MG63 (cell line): ENCODE measurements around the gene WDR7. TPM values are rescaled to one million over a fixed set of nuclear protein-coding genes. Genes with fewer than 3 reads are reported as not detected.

ENCODE experiments used
- DNase-seq: peaks from one replicate; pipeline ENCODE4 v3.0.0-alpha.2; 2020
- H3K27me3 ChIP-seq: fragments of 250-450 bp; sonication (Bioruptor Pico); 2 replicates; pipeline ENCODE4 v1.5.1; 2020; ENCODE audit warnings: mild to moderate bottlenecking, moderate library complexity
- H3K36me3 ChIP-seq: fragments of 250-450 bp; sonication (Bioruptor Pico); 2 replicates; pipeline ENCODE4 v1.5.1; 2020; ENCODE audit warnings: mild to moderate bottlenecking, moderate library complexity
- H3K4me3 ChIP-seq: fragments of 250-450 bp; sonication (Bioruptor Pico); 2 replicates; pipeline ENCODE4 v1.5.1; 2020; ENCODE audit warnings: mild to moderate bottlenecking, moderate library complexity
- H3K9me3 ChIP-seq: fragments of 250-450 bp; sonication (Bioruptor Pico); 2 replicates; pipeline ENCODE4 v1.5.1; 2020; ENCODE audit warnings: mild to moderate bottlenecking, moderate library complexity
- total RNA-seq: library from RNA; depleted of rRNA; stranded (reverse); fragments of >200 nt; shearing (Covaris generic); gene quantifications from 2 replicates; pipeline ENCODE4 v1.2.3, GENCODE V29; 2014; ENCODE audit warnings: low replicate concordance

The WDR7 gene
- total RNA-seq, 1 experiment from 2014 or later = 4.0 TPM

- DNase-seq = no peak
- H3K27me3 ChIP-seq = no peaks in the 10 kb centered on the region
- no peak overlapping the region for H3K4me3 ChIP-seq
- no peaks in the 10 kb centered on the region for H3K36me3 ChIP-seq
- no peaks in the 10 kb centered on the region for H3K9me3 ChIP-seq
Measured at GRCh38 chr18:56812674-56813073, 161.5 kb downstream of the WDR7 start.

GRCh38 chr18:56815926-56816325 lies 164.8 kb downstream of the WDR7 start:
- DNase-seq = no peak
- no peaks in the 10 kb centered on the region for H3K27me3 ChIP-seq
- H3K9me3 ChIP-seq = no peaks in the 10 kb centered on the region
- H3K4me3 ChIP-seq = no peak overlapping the region
- no peaks in the 10 kb centered on the region; the same call in 1 of the 2 replicates for H3K36me3 ChIP-seq

- no peaks in the 10 kb centered on the region for H3K9me3 ChIP-seq
- no peaks in the 10 kb centered on the region for H3K27me3 ChIP-seq
- H3K4me3 ChIP-seq = no peak overlapping the region
- H3K36me3 ChIP-seq = no peaks in the 10 kb centered on the region
- DNase-seq = no peak
Measured at GRCh38 chr18:56823986-56824565, 172.9 kb downstream of the WDR7 start.

GRCh38 chr18:56825321-56825720 lies 174.2 kb downstream of the WDR7 start:
- H3K27me3 ChIP-seq = no peaks in the 10 kb centered on the region
- H3K36me3 ChIP-seq = no peaks in the 10 kb centered on the region
- no peak for DNase-seq
- H3K4me3 ChIP-seq = no peak overlapping the region
- H3K9me3 ChIP-seq = no peaks in the 10 kb centered on the region

GRCh38 chr18:56825878-56826277 lies 174.7 kb downstream of the WDR7 start:
- Histone ChIP-seq H3K27me3 (no peaks in the 10 kb centered on the region), H3K4me3 (no peak overlapping the region)
- no peak for DNase-seq

GRCh38 chr18:56831988-56832387 lies 180.8 kb downstream of the WDR7 start:
- no peaks in the 10 kb centered on the region for H3K36me3 ChIP-seq
- H3K4me3 ChIP-seq = no peak overlapping the region
- DNase-seq = no peak
- no peaks in the 10 kb centered on the region for H3K27me3 ChIP-seq
- H3K9me3 ChIP-seq = no peaks in the 10 kb centered on the region

More at GRCh38 chr18:56825878-56826277, 174.7 kb downstream of the WDR7 start:
- H3K36me3 ChIP-seq = no peaks in the 10 kb centered on the region
- no peaks in the 10 kb centered on the region for H3K9me3 ChIP-seq

GRCh38 chr18:56835331-56835730 lies 184.2 kb downstream of the WDR7 start:
- no peaks in the 10 kb centered on the region for H3K36me3 ChIP-seq
- H3K4me3 ChIP-seq = no peak overlapping the region
- DNase-seq = no peak

GRCh38 chr18:56836173-56836572 lies 185.0 kb downstream of the WDR7 start:
- no peaks in the 10 kb centered on the region for H3K27me3 ChIP-seq
- no peaks in the 10 kb centered on the region for H3K36me3 ChIP-seq
- H3K9me3 ChIP-seq = no peaks in the 10 kb centered on the region
- no peak overlapping the region for H3K4me3 ChIP-seq
- DNase-seq = no peak

More at GRCh38 chr18:56835331-56835730, 184.2 kb downstream of the WDR7 start:
- Histone ChIP-seq H3K27me3 (no peaks in the 10 kb centered on the region), H3K9me3 (no peaks in the 10 kb centered on the region)

GRCh38 chr18:56841836-56842235 lies 190.7 kb downstream of the WDR7 start:
- no peak overlapping the region for H3K4me3 ChIP-seq
- no peak for DNase-seq
- H3K27me3 ChIP-seq = no peaks in the 10 kb centered on the region
- H3K36me3 ChIP-seq = no peaks in the 10 kb centered on the region
- no peaks in the 10 kb centered on the region for H3K9me3 ChIP-seq

- no peak for DNase-seq
- Histone ChIP-seq H3K9me3 (no peaks in the 10 kb centered on the region), H3K4me3 (no peak overlapping the region), H3K27me3 (no peaks in the 10 kb centered on the region), H3K36me3 (no peaks in the 10 kb centered on the region)
Measured at GRCh38 chr18:56843241-56843640, 192.1 kb downstream of the WDR7 start.

- Histone ChIP-seq H3K4me3 (no peak overlapping the region), H3K9me3 (no peaks in the 10 kb centered on the region), H3K36me3 (no peaks in the 10 kb centered on the region), H3K27me3 (no peaks in the 10 kb centered on the region)
- no peak for DNase-seq
Measured at GRCh38 chr18:56844556-56844955, 193.4 kb downstream of the WDR7 start.

- H3K36me3 ChIP-seq = no peaks in the 10 kb centered on the region
- no peak overlapping the region for H3K4me3 ChIP-seq
- no peaks in the 10 kb centered on the region for H3K27me3 ChIP-seq
- DNase-seq = no peak
- no peaks in the 10 kb centered on the region for H3K9me3 ChIP-seq
Measured at GRCh38 chr18:56851774-56852173, 200.6 kb downstream of the WDR7 start.

- Histone ChIP-seq H3K36me3 (no peaks in the 10 kb centered on the region), H3K4me3 (no peak overlapping the region), H3K27me3 (no peaks in the 10 kb centered on the region), H3K9me3 (no peaks in the 10 kb centered on the region)
- DNase-seq = no peak
Measured at GRCh38 chr18:56853961-56854360, 202.8 kb downstream of the WDR7 start.

GRCh38 chr18:56861244-56861643 lies 210.1 kb downstream of the WDR7 start:
- Histone ChIP-seq H3K4me3 (no peak overlapping the region), H3K27me3 (no peaks in the 10 kb centered on the region), H3K9me3 (no peaks in the 10 kb centered on the region), H3K36me3 (no peaks in the 10 kb centered on the region)
- DNase-seq = no peak

- Histone ChIP-seq H3K36me3 (no peaks in the 10 kb centered on the region), H3K27me3 (no peaks in the 10 kb centered on the region), H3K4me3 (no peak overlapping the region), H3K9me3 (no peaks in the 10 kb centered on the region)
- no peak for DNase-seq
Measured at GRCh38 chr18:56869189-56869777, 218.1 kb downstream of the WDR7 start.

GRCh38 chr18:56870982-56871381 lies 219.8 kb downstream of the WDR7 start:
- DNase-seq = no peak
- Histone ChIP-seq H3K4me3 (no peak overlapping the region), H3K9me3 (no peaks in the 10 kb centered on the region), H3K36me3 (no peaks in the 10 kb centered on the region), H3K27me3 (no peaks in the 10 kb centered on the region)

- Histone ChIP-seq H3K4me3 (no peak overlapping the region), H3K36me3 (no peaks in the 10 kb centered on the region), H3K9me3 (no peaks in the 10 kb centered on the region), H3K27me3 (no peaks in the 10 kb centered on the region)
- DNase-seq = no peak
Measured at GRCh38 chr18:56872140-56872539, 221.0 kb downstream of the WDR7 start.

GRCh38 chr18:56873441-56874140 lies 222.4 kb downstream of the WDR7 start:
- Histone ChIP-seq H3K36me3 (no peaks in the 10 kb centered on the region), H3K4me3 (no peak overlapping the region), H3K27me3 (no peaks in the 10 kb centered on the region), H3K9me3 (no peaks in the 10 kb centered on the region)
- DNase-seq = no peak
